Gastrocnemius medialis (tissue), 4 donors: ENCODE measurements around the gene HMGB2. TPM values are rescaled to one million over a fixed set of nuclear protein-coding genes. Genes with fewer than 3 reads are reported as not detected.

Source experiments
- ATAC-seq, 2 donors: fragments of 150-250 bp; one replicate each; pipeline ENCODE4 v1.9.1; 2016
- DNase-seq, 2 donors: peaks; one replicate each; pipeline ENCODE4 v3.0.0-alpha.2; 2019
- H3K27ac ChIP-seq, 4 donors: fragments of 200-600 bp; sonication (generic); 1 replicate in 1 of 4; 2 replicates in 3 of 4; pipeline ENCODE4 v1.5.1; 2016 to 2018; ENCODE audit warnings: mild to moderate bottlenecking in 2 of 4, moderate library complexity in 1 of 4
- H3K27me3 ChIP-seq, 3 donors: fragments of 200-600 bp; sonication (generic) in 2 of 3; 1 replicate in 1 of 3; 2 replicates in 2 of 3; pipeline versions ENCODE4 v1.5.1 to v1.6.0; 2016 to 2019; ENCODE audit warnings: mild to moderate bottlenecking in 1 of 3, moderate library complexity in 1 of 3
- H3K36me3 ChIP-seq, 2 donors: fragments of 200-600 bp; sonication (generic) in 1 of 2; one replicate each; pipeline ENCODE4 v1.5.1; 2017 to 2018
- H3K4me1 ChIP-seq, 2 donors: fragments of 200-600 bp; sonication (generic) in 1 of 2; one replicate each; pipeline ENCODE4 v1.5.1; 2016 to 2017; ENCODE audit warnings: mild to moderate bottlenecking in 2 of 2
- H3K4me3 ChIP-seq, 4 donors: fragments of 200-600 bp; sonication (generic) in 3 of 4; 1 replicate in 1 of 4; 2 replicates in 3 of 4; pipeline ENCODE4 v1.5.1; 2016 to 2019; ENCODE audit warnings: mild to moderate bottlenecking in 2 of 4
- H3K9me3 ChIP-seq, 3 donors: fragments of 200-600 bp; sonication (generic) in 2 of 3; 1 replicate in 1 of 3; 2 replicates in 2 of 3; pipeline ENCODE4 v1.5.1; 2016 to 2019
- CTCF ChIP-seq, 5 experiments: fragments of 450-650 bp in 3 of 5; fragments of 200-600 bp in 2 of 5; sonication (generic) in 2 of 5; IDR thresholded peaks in 4 of 5; conservative IDR thresholded peaks in 1 of 5; 1 replicate in 4 of 5; 2 replicates in 1 of 5; pipeline ENCODE4 v1.5.1; 2016 to 2019; ENCODE audit warnings: antibody characterized with exemption in 5 of 5, mild to moderate bottlenecking in 3 of 5, moderate library complexity in 3 of 5
- POLR2A ChIP-seq, 2 donors: fragments of 450-650 bp; IDR thresholded peaks; one replicate each; pipeline ENCODE4 v1.6.1; 2017; ENCODE audit warnings: antibody characterized with exemption in 2 of 2, mild to moderate bottlenecking in 2 of 2, moderate library complexity in 2 of 2
- in situ Hi-C, 4 donors: fragments of 200-750 bp; cut with MboI; loops; one replicate each; pipeline versions ENCODE4 v1.15.0 to v1.8.0; 2017; ENCODE audit warnings: low sequenced_read_pairs in 4 of 4
- intact Hi-C: fragments of 100-400 bp; cut with DNase I; formaldehyde crosslinking; loops from one replicate; pipeline ENCODE4 v1.15.1; 2023; ENCODE audit warnings: low total_unique reads
- total RNA-seq, 4 donors: library from RNA; depleted of rRNA; stranded (reverse); fragments of >200 nt; gene quantifications; one replicate each; pipeline versions ENCODE4 v1.1.0 to v1.2.3, GENCODE V29; 2016

Gene HMGB2
- total RNA-seq, 4 donors from 2014 or later = 4.1 to 61.6 (median 21.2) TPM

- peak overlapping the region; percentile 83 to 96 (median 87) for H3K4me3 ChIP-seq
- H3K4me1 ChIP-seq = peaks cover 8 to 20% of the 10 kb centered on the region in 2 donors
- H3K36me3 ChIP-seq = peaks cover 0 to 17% of the 10 kb centered on the region in 2 donors
- peak overlapping the region; percentile 13 to 99 (median 96) for H3K27ac ChIP-seq
- H3K9me3 ChIP-seq = no peaks in the 10 kb centered on the region
- H3K27me3 ChIP-seq = no peaks in the 10 kb centered on the region
- intact Hi-C loops (loop anchor here (1.0 to 2.0 kb wide), 2 partner anchors 36 to 948 kb away; partner anchors contain the start of genes CEP44 and FBXO8), in situ Hi-C loops (loop anchor here in 2 of 4 donors (5.0 to 25.0 kb wide), 3 partner anchors 37 to 952 kb away; partner anchors contain the start of genes CEP44 (in 1 of the 2), FBXO8 (in 1 of the 2) and SAP30 (in 1 of the 2))
- ATAC-seq = peak; percentile 30 to 31
- no peak for TF ChIP-seq POLR2A (IDR thresholded peaks at IDR 0.05)
- TF ChIP-seq CTCF (IDR thresholded peaks at IDR 0.05 in 4 of 5, conservative IDR thresholded peaks at IDR 0.05 in 1 of 5) = no peak
- DNase-seq = peak; percentile 32 to 35
Observed at GRCh38 chr4:173334891-173335752, 964 bp upstream of the HMGB2 start.

GRCh38 chr4:173333658-173334084 is 487 bp downstream of the HMGB2 start:
- DNase-seq (peak in 1 of 2 donors; percentile 21), ATAC-seq (peak; percentile 14 to 20)
- in situ Hi-C loops = loop anchor here in 1 of 4 donors (25.0 kb wide), 1 partner anchor 954 kb away; the partner anchor contains the start of genes CEP44 and FBXO8
- intact Hi-C loops = loop anchor here (1.0 to 2.0 kb wide), 2 partner anchors 38 to 949 kb away; partner anchors contain the start of genes CEP44 and FBXO8
- Histone ChIP-seq H3K27me3 (no peaks in the 10 kb centered on the region), H3K4me3 (peak overlapping the region; percentile 83 to 98 (median 92)), H3K36me3 (peaks cover 0 to 32% of the 10 kb centered on the region in 2 donors), H3K4me1 (peaks cover 8 to 20% of the 10 kb centered on the region in 2 donors), H3K27ac (peak overlapping the region; percentile 94 to 99 (median 98)), H3K9me3 (no peaks in the 10 kb centered on the region)
- TF ChIP-seq POLR2A (IDR thresholded peaks at IDR 0.05) (no peak), CTCF (IDR thresholded peaks at IDR 0.05 in 4 of 5, conservative IDR thresholded peaks at IDR 0.05 in 1 of 5) (no peak)

GRCh38 chr4:173332963-173333657 is 1.0 kb downstream of the HMGB2 start:
- intact Hi-C loops (no loop called here), in situ Hi-C loops (loop anchor here in 1 of 4 donors (25.0 kb wide), 1 partner anchor 954 kb away; the partner anchor contains the start of genes CEP44 and FBXO8)
- peaks cover 8 to 20% of the 10 kb centered on the region in 2 donors for H3K4me1 ChIP-seq
- no peak for ATAC-seq
- H3K36me3 ChIP-seq = peaks cover 0 to 37% of the 10 kb centered on the region in 2 donors
- H3K4me3 ChIP-seq = peak overlapping the region; percentile 83 to 98 (median 92)
- H3K9me3 ChIP-seq = no peaks in the 10 kb centered on the region
- peak overlapping the region; percentile 94 to 99 (median 98) for H3K27ac ChIP-seq
- DNase-seq = no peak
- no peaks in the 10 kb centered on the region for H3K27me3 ChIP-seq
- TF ChIP-seq CTCF (IDR thresholded peaks at IDR 0.05 in 4 of 5, conservative IDR thresholded peaks at IDR 0.05 in 1 of 5) (no peak), POLR2A (IDR thresholded peaks at IDR 0.05) (no peak)

- Histone ChIP-seq H3K4me1 (peaks cover 8 to 20% of the 10 kb centered on the region in 2 donors), H3K4me3 (peak overlapping the region; percentile 83 to 98 (median 92)), H3K36me3 (peaks cover 0 to 39% of the 10 kb centered on the region in 2 donors), H3K9me3 (no peaks in the 10 kb centered on the region), H3K27me3 (no peaks in the 10 kb centered on the region), H3K27ac (peak overlapping the region; percentile 6 to 99 (median 96))
- no peak for ATAC-seq
- in situ Hi-C loops (loop anchor here in 1 of 4 donors (25.0 kb wide), 1 partner anchor 955 kb away; the partner anchor contains the start of genes CEP44 and FBXO8), intact Hi-C loops (no loop called here)
- no peak for DNase-seq
- TF ChIP-seq CTCF (IDR thresholded peaks at IDR 0.05 in 4 of 5, conservative IDR thresholded peaks at IDR 0.05 in 1 of 5) = no peak
- TF ChIP-seq POLR2A (IDR thresholded peaks at IDR 0.05) = no peak
Observed at GRCh38 chr4:173332021-173332487, 2.1 kb downstream of the HMGB2 start.
